Measurements from ENCODE around the gene CTNNA1. TPM values are rescaled to one million over a fixed set of nuclear protein-coding genes. Genes with fewer than 3 reads are reported as not detected.

Gene CTNNA1
- polyA plus RNA-seq, 1 of the 3 experiments (the other 2 are of a cell fraction): 130 TPM

GRCh38 chr5:138803285-138803684 is 50.1 kb downstream of the CTNNA1 start:
- no peak overlapping the region for H3K27ac ChIP-seq (ENCODE audit: low read depth in 2 of 2, low read length in 1 of 2)
- TF ChIP-seq FOXJ3 (CRISPR knock-in tag; IDR thresholded peaks at IDR 0.05): no peak
- TF ChIP-seq FOSL2 (IDR thresholded peaks at IDR 0.05; ENCODE audit: borderline replicate concordance, low read depth): no peak
- TF ChIP-seq POLR2AphosphoS5 (IDR thresholded peaks at IDR 0.05; ENCODE audit: low read depth, low read length): no peak
- TF ChIP-seq USF1 (IDR thresholded peaks at IDR 0.05; ENCODE audit: borderline replicate concordance, low read depth): no peak
- no peak for TF ChIP-seq RCOR1 (IDR thresholded peaks at IDR 0.05; ENCODE audit: low read length)
- TF ChIP-seq FOXM1 (IDR thresholded peaks at IDR 0.05; ENCODE audit: low read depth): no peak
- TF ChIP-seq GABPA (IDR thresholded peaks at IDR 0.05; ENCODE audit: low read depth): no peak
- no peak for TF ChIP-seq MAX (IDR thresholded peaks at IDR 0.05; ENCODE audit: low read depth)
- no peak for TF ChIP-seq RFX5 (IDR thresholded peaks at IDR 0.05; ENCODE audit: low read length)
- no peak for TF ChIP-seq SIN3A (IDR thresholded peaks at IDR 0.05; ENCODE audit: borderline replicate concordance, low read depth, low read length)
- peaks cover 0 to 36% of the 10 kb centered on the region in 2 experiments for H3K36me3 ChIP-seq (replicated peaks in 1 of 2; ENCODE audit: control insufficient read depth in 1 of 2, insufficient read depth in 2 of 2, low read length in 1 of 2)
- H3K9me3 ChIP-seq: no peaks in the 10 kb centered on the region
- peaks cover 10% of the 10 kb centered on the region for H3F3A ChIP-seq (replicated peaks; ENCODE audit: insufficient read depth)
- no peak overlapping the region for H3K4me3 ChIP-seq (ENCODE audit: low read depth in 2 of 2, low read length in 1 of 2)
- ChIA-PET CTCF (interaction anchor here (3.4 kb wide), 1 partner anchor 14 kb away, joined by 18 read pairs; no protein-coding TSS in a partner anchor), POLR2A (no interaction called here)
- WGBS (ENCODE audit: low lambda C conversion rate): 96% methylated on average over 3 of the region's 3 CpGs
- no peak overlapping the region for H3K4me2 ChIP-seq
- no peak for DNase-seq
- no peaks in the 10 kb centered on the region for H3K27me3 ChIP-seq (ENCODE audit: insufficient read depth)
- peaks cover 71% of the 10 kb centered on the region for H4K20me1 ChIP-seq (ENCODE audit: insufficient read depth)
- H3K9me2 ChIP-seq: no peaks in the 10 kb centered on the region
- H3K79me2 ChIP-seq (ENCODE audit: insufficient read depth): peaks cover 99% of the 10 kb centered on the region
- H3K9ac ChIP-seq: no peak overlapping the region
- no peak overlapping the region for H2AFZ ChIP-seq (ENCODE audit: low read depth)
- H3K4me1 ChIP-seq (ENCODE audit: control insufficient read depth in 1 of 2, insufficient read depth in 2 of 2, low read depth in 1 of 2, low read length in 1 of 2): 0 out of 4 replicates have a peak, but pooled peaks cover 0 to 5% of the 10 kb centered on the region in 2 experiments

DNA sequence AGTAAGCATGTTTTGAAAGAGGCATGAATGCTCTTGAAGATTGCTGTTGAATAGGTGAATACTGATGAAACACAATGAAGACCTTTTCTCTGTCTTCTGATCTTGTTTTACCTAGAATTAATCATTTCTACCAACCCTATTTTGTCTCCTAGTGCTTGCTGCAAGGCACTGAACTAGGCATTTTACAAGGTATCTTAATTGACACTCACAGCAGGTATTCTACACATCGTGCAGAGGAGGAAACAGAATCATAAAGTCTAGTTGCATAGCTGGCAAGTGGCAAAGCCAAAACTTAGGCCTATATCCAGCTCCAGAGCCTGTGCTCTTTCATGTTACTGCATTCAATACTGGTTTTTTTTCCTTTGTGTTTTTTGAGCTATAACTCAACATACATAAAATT is 50.7 kb downstream of the CTNNA1 start:
- Histone ChIP-seq H3K27me3 (ENCODE audit: insufficient read depth) (no peaks in the 10 kb centered on the region), H3F3A (replicated peaks; ENCODE audit: insufficient read depth) (peaks cover 10% of the 10 kb centered on the region), H3K4me2 (no peak overlapping the region), H4K20me1 (ENCODE audit: insufficient read depth) (peaks cover 76% of the 10 kb centered on the region), H3K4me3 (ENCODE audit: low read depth in 2 of 2, low read length in 1 of 2) (no peak overlapping the region), H3K36me3 (replicated peaks in 1 of 2; ENCODE audit: control insufficient read depth in 1 of 2, insufficient read depth in 2 of 2, low read length in 1 of 2) (peaks cover 0 to 32% of the 10 kb centered on the region in 2 experiments), H3K27ac (ENCODE audit: low read depth in 2 of 2, low read length in 1 of 2) (no peak overlapping the region), H3K9ac (no peak overlapping the region), H3K4me1 (ENCODE audit: control insufficient read depth in 1 of 2, insufficient read depth in 2 of 2, low read depth in 1 of 2, low read length in 1 of 2) (peaks cover 0 to 5% of the 10 kb centered on the region in 2 experiments; a peak in 1 of 4 replicates), H3K9me3 (no peaks in the 10 kb centered on the region), H3K9me2 (no peaks in the 10 kb centered on the region), H3K79me2 (ENCODE audit: insufficient read depth) (peaks cover 100% of the 10 kb centered on the region), H2AFZ (ENCODE audit: low read depth) (no peak overlapping the region)
- WGBS (ENCODE audit: low lambda C conversion rate): 100% methylated on average over 1 of the region's 1 CpG
- ChIA-PET POLR2A (no interaction called here), CTCF (interaction anchor here (0.6 to 2.6 kb wide), 2 partner anchors 14 to 21 kb away, joined by 3 to 11 read pairs; no protein-coding TSS in a partner anchor)
- no peak for DNase-seq
- TF ChIP-seq PBX3 (IDR thresholded peaks at IDR 0.05) (no peak), GABPA (IDR thresholded peaks at IDR 0.05; ENCODE audit: low read depth) (no peak), MAX (IDR thresholded peaks at IDR 0.05; ENCODE audit: low read depth) (no peak), FOSL2 (IDR thresholded peaks at IDR 0.05; ENCODE audit: borderline replicate concordance, low read depth) (no peak), NRF1 (IDR thresholded peaks at IDR 0.05; ENCODE audit: low read depth, low read length) (no peak), FOXJ3 (CRISPR knock-in tag; IDR thresholded peaks at IDR 0.05) (no peak), YY1 (IDR thresholded peaks at IDR 0.05; ENCODE audit: low read depth) (no peak)

Measured in SK-N-SH (cell line).